Testis (tissue), 2 donors: ENCODE results near the gene ADAM17.

Source experiments
- POLR2A ChIP-seq: fragments of 450-650 bp; IDR thresholded peaks from one replicate; pipeline ENCODE4 v1.6.1; 2017; ENCODE audit warnings: antibody characterized with exemption, mild to moderate bottlenecking, moderate library complexity
- TF ChIP-seq, protein P1 (sequence below), 3 experiments: fragments of 450-650 bp in 2 of 3; fragments of 200-600 bp in 1 of 3; sonication (generic) in 1 of 3; IDR thresholded peaks; one replicate each; pipeline ENCODE4 v1.5.1; 2016 to 2019; ENCODE audit warnings: antibody characterized with exemption in 3 of 3, mild to moderate bottlenecking in 2 of 3, moderate library complexity in 1 of 3

DNA sequence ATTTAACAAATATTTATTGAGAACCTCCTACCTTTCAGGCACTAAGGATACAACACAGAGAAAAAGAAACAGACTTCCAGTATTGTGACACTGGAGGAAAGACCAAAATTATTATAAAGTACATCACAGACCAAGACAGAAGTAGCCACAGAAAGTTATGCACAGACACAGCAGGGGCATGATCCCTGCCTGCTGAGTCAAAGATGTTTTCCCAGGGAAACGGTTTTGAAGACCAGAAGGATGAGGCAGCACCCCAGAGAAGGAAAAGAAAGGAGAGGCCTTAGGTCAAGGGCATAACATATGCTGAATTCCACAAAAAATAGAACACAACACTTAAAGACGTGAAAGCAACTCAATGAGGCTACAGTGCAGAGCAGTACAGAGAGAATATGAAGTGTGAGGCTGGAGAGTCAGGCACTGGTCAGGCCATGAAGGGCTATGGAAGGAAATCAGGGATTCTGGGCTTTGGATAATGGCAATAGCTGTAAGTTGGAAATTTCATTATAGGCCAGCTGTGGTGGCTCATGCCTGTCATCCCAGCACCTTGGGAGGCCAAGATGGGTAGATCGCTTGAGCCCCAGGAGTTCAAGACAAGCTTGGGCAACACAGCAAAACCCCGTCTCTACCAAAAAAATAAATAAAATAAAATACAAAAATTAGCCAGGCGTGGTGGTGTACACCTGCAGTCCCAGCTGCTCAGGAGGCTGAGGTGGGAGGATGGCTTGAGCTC is 8.2 kb downstream of the ADAM17 start:
- no peak for TF ChIP-seq POLR2A
- TF ChIP-seq, protein P1, sequence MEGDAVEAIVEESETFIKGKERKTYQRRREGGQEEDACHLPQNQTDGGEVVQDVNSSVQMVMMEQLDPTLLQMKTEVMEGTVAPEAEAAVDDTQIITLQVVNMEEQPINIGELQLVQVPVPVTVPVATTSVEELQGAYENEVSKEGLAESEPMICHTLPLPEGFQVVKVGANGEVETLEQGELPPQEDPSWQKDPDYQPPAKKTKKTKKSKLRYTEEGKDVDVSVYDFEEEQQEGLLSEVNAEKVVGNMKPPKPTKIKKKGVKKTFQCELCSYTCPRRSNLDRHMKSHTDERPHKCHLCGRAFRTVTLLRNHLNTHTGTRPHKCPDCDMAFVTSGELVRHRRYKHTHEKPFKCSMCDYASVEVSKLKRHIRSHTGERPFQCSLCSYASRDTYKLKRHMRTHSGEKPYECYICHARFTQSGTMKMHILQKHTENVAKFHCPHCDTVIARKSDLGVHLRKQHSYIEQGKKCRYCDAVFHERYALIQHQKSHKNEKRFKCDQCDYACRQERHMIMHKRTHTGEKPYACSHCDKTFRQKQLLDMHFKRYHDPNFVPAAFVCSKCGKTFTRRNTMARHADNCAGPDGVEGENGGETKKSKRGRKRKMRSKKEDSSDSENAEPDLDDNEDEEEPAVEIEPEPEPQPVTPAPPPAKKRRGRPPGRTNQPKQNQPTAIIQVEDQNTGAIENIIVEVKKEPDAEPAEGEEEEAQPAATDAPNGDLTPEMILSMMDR (IDR thresholded peaks at IDR 0.05), result no peak
